DND-41 (cell line): ENCODE data around the gene TMEM236.
A peak's percentile ranks its signal among the peaks of the same experiment; 100 is the strongest.

Experiments used
- ATAC-seq: fragments of 200-7000 bp; cut with Tn5 transposase; 3 replicates; pipeline ENCODE4 v1.9.1; 2021; ENCODE audit warnings: low read depth; ENCODE audit not compliant: insufficient read depth
- DNase-seq: peaks from one replicate; pipeline ENCODE4 v3.0.0-alpha.2; 2020
- H2AFZ ChIP-seq: 2 replicates; pipeline ENCODE4 v1.6.0; 2012; ENCODE audit warnings: low read depth, low read length
- H3K27ac ChIP-seq: 2 replicates; pipeline ENCODE4 v1.5.1; 2012; ENCODE audit warnings: low read length, inconsistent platforms
- H3K27me3 ChIP-seq: fragments of 200-600 bp; sonication (generic); 2 replicates; pipeline ENCODE4 v1.6.0; 2012; ENCODE audit warnings: low read length, mild to moderate bottlenecking, inconsistent platforms; ENCODE audit not compliant: insufficient read depth, poor library complexity
- H3K36me3 ChIP-seq: 2 replicates; pipeline ENCODE4 v1.5.1; 2012; ENCODE audit warnings: low read length, inconsistent platforms; ENCODE audit not compliant: insufficient read depth
- H3K4me1 ChIP-seq: 2 replicates; pipeline ENCODE4 v1.5.1; 2012; ENCODE audit warnings: mild to moderate bottlenecking, low read length; ENCODE audit not compliant: insufficient read depth
- H3K4me2 ChIP-seq: 2 replicates; pipeline ENCODE4 v1.6.0; 2012; ENCODE audit warnings: mild to moderate bottlenecking, moderate library complexity, low read length, inconsistent platforms; ENCODE audit not compliant: insufficient read depth
- H3K4me3 ChIP-seq, 2 experiments: fragments of 200-600 bp in 1 of 2; shearing (Covaris generic) in 1 of 2; 2 replicates each; pipeline ENCODE4 v1.5.1; 2012 to 2016; ENCODE audit warnings: inconsistent platforms in 2 of 2, low read length in 2 of 2, mild to moderate bottlenecking in 2 of 2, low read depth in 1 of 2, moderate library complexity in 1 of 2
- H3K79me2 ChIP-seq: 2 replicates; pipeline ENCODE4 v1.6.0; 2012; ENCODE audit warnings: low read length, inconsistent platforms; ENCODE audit not compliant: insufficient read depth
- H3K9ac ChIP-seq: 2 replicates; pipeline ENCODE4 v1.6.0; 2012; ENCODE audit warnings: low read depth, mild to moderate bottlenecking, inconsistent platforms, low read length, moderate library complexity
- H3K9me3 ChIP-seq: 2 replicates; pipeline ENCODE4 v1.5.1; 2012; ENCODE audit warnings: low read length, moderate library complexity, mild to moderate bottlenecking, inconsistent platforms; ENCODE audit not compliant: insufficient read depth, severe bottlenecking
- H4K20me1 ChIP-seq: 2 replicates; pipeline ENCODE4 v1.6.0; 2012; ENCODE audit warnings: low read length; ENCODE audit not compliant: insufficient read depth
- EZH2 ChIP-seq: IDR thresholded peaks from 3 replicates; pipeline ENCODE4 v1.6.1; 2012; ENCODE audit warnings: borderline replicate concordance, low read depth, mild to moderate bottlenecking, moderate library complexity, low read length, inconsistent platforms; ENCODE audit not compliant: severe bottlenecking
- TF ChIP-seq, protein P1 (sequence below): IDR thresholded peaks from 2 replicates; pipeline ENCODE4 v1.5.1; 2012; ENCODE audit warnings: borderline replicate concordance, low read length, moderate library complexity, mild to moderate bottlenecking; ENCODE audit not compliant: poor library complexity, severe bottlenecking; ENCODE audit errors: extremely low read depth

TMEM236 gene

DNA sequence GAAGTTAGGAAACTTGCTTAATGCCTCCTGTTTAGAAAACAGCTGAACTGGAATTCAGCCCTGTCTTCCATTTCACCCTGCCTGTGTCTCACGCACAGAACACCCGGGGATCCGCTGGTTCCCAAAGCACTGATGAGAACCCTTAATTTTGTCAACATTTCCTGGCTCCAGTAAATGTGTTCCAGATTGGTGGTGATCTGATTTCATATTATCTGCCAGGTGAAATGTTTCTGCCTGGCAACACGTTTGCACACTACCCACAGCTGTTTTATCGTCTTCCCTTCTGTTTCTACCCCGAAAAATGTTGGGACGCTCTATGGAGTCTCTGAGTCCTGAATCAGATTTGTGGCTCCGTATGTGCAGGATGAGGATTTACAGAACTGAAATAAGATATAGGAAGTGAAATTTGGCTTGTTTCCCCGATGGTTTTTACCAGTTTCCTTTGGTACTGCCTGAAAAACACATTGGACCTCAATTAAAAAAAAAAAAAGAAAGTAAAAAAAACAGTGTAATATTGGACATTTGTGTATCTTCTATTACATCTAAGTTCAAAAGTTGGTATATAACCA, 86.2 kb downstream of the TMEM236 start:
- H4K20me1 ChIP-seq = no peaks in the 10 kb centered on the region
- peak overlapping the region; percentile 4; the same call in 1 of the 2 replicates for H2AFZ ChIP-seq
- ATAC-seq (no peak), DNase-seq (no peak)
- H3K79me2 ChIP-seq = no peaks in the 10 kb centered on the region
- no peaks in the 10 kb centered on the region for H3K9me3 ChIP-seq
- no peak overlapping the region for H3K4me3 ChIP-seq
- H3K4me2 ChIP-seq = no peak overlapping the region
- H3K27me3 ChIP-seq = no peaks in the 10 kb centered on the region
- TF ChIP-seq, protein P1, sequence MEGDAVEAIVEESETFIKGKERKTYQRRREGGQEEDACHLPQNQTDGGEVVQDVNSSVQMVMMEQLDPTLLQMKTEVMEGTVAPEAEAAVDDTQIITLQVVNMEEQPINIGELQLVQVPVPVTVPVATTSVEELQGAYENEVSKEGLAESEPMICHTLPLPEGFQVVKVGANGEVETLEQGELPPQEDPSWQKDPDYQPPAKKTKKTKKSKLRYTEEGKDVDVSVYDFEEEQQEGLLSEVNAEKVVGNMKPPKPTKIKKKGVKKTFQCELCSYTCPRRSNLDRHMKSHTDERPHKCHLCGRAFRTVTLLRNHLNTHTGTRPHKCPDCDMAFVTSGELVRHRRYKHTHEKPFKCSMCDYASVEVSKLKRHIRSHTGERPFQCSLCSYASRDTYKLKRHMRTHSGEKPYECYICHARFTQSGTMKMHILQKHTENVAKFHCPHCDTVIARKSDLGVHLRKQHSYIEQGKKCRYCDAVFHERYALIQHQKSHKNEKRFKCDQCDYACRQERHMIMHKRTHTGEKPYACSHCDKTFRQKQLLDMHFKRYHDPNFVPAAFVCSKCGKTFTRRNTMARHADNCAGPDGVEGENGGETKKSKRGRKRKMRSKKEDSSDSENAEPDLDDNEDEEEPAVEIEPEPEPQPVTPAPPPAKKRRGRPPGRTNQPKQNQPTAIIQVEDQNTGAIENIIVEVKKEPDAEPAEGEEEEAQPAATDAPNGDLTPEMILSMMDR = no peak
- no peak for TF ChIP-seq EZH2
- H3K36me3 ChIP-seq = no peaks in the 10 kb centered on the region
- no peak overlapping the region for H3K9ac ChIP-seq
- H3K27ac ChIP-seq = no peak overlapping the region
- H3K4me1 ChIP-seq = no peaks in the 10 kb centered on the region

DNA sequence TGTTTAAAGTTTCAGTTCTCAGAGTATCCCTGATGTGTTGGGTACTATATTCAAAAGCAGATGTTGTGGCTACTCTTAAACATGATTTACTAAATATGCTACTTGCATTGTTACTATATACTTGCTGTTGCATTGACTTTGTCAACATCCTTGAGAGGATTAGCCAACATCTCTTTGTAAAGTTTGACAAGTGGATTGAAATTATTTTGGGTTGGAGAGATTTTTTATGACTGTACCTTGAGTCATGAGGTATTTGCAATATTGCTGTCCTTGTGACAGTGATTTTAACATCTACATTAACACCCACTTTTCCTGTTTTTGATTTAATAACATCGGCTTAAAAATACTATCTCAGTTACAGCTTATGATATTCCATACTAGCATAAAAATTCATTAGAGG, 89.0 kb downstream of the TMEM236 start:
- Histone ChIP-seq H3K27ac (no peak overlapping the region), H3K4me2 (no peak overlapping the region), H4K20me1 (no peaks in the 10 kb centered on the region), H3K4me1 (no peaks in the 10 kb centered on the region), H3K4me3 (no peak overlapping the region), H3K9me3 (no peaks in the 10 kb centered on the region), H3K9ac (no peak overlapping the region), H2AFZ (no peak overlapping the region), H3K27me3 (no peaks in the 10 kb centered on the region), H3K36me3 (no peaks in the 10 kb centered on the region), H3K79me2 (no peaks in the 10 kb centered on the region)
- ATAC-seq = no peak
- DNase-seq = no peak
- TF ChIP-seq, protein P1 = no peak
- TF ChIP-seq EZH2 = no peak

DNA sequence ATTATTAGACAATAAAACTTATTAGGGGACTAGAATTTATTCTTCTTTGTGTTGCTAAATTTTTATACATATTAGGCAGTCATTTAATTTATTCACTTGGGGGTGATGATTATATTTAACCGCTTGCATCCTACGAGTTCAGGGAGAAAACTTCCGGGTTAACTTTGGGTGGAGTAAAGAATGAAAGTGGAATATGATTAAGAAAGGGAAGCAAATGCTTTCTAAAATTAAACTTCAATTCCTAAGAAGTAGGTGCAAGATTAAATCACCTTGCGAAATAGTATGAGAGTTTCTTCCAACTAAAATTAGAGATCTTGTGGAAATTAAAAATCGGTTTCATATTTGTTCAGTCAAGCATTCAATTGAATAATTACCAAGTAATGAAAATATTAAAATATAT, 90.6 kb downstream of the TMEM236 start:
- no peak for TF ChIP-seq EZH2
- TF ChIP-seq, protein P1 = no peak
- ATAC-seq = no peak
- Histone ChIP-seq H3K4me1 (peaks cover 5% of the 10 kb centered on the region), H3K4me3 (no peak overlapping the region), H3K36me3 (no peaks in the 10 kb centered on the region), H3K9me3 (no peaks in the 10 kb centered on the region), H3K4me2 (no peak overlapping the region), H3K27me3 (no peaks in the 10 kb centered on the region), H3K9ac (no peak overlapping the region), H4K20me1 (no peaks in the 10 kb centered on the region), H2AFZ (no peak overlapping the region), H3K79me2 (no peaks in the 10 kb centered on the region), H3K27ac (no peak overlapping the region)
- DNase-seq = no peak
